SIG-M5 treated with dmso at 0.1 percent for 504 hours (cell line): ENCODE data around the gene STX2.
A peak's percentile ranks its signal among the peaks of the same experiment; 100 is the strongest.
"Not testable (repeated sequence)": the region's sequence is repeated elsewhere in the genome, so short reads cannot be mapped to it uniquely, and the experiment has no call there.

Experiments used
- DNase-seq: peaks from one replicate; lab custom pipeline; 2025; ENCODE audit not compliant: unreplicated experiment; lab: John Stamatoyannopoulos, UW

STX2 gene

DNA sequence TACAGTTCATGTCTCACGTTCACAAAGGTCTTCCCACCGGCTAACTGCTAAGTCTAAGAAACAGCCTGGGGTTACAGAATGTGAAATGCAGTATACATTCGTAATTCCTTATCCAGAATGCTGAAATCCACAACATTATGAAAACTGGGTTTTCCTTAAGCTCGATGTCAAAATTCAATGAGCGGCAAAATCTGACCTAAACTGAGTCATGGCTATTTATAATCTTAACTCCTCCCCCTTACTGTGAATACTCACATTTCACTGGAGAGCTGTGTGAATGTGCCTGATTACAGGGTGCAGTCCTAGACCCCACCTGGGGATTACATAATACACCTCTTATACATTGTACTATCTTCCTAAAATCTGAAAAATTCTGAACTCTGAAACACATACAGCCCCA, 35.3 kb downstream of the STX2 start:
- no peak for DNase-seq

DNA sequence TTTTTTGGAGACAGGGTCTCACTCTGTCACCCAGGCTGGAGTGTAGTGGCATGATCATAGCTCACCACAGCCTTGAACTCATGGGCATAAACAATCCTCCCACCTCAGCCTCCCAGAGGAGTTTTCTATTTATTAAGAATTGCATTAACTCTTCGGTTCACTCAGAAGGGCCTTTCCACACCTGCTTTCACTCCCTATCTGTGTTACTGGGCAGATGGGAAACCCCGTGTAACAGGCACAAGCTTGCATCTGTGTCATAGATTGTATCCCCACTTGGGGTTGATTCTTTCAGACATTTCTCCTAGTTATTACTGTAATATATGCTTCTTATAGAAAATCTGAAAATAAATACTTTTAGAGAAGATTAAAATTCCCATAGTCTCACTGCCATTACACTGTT, 38.7 kb downstream of the STX2 start:
- DNase-seq = no peak

DNA sequence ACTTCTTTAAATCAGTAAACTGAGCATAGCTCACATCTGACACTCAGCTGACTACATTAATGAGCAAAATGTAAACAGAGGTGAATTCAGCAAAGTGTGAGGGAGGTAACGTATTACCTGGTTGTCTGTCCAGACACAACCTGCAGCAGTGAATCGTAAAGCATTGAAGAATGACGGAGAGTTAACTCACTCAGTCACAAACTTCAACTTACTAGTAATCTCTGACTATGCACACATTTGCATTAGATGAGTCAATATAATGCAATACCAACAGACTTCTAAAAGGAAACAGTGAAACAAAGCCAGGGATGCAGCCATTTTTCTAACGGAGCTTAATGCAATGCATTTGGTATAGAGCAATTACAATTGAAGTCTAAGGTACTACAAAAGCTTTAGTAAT, 40.0 kb downstream of the STX2 start:
- no peak for DNase-seq

DNA sequence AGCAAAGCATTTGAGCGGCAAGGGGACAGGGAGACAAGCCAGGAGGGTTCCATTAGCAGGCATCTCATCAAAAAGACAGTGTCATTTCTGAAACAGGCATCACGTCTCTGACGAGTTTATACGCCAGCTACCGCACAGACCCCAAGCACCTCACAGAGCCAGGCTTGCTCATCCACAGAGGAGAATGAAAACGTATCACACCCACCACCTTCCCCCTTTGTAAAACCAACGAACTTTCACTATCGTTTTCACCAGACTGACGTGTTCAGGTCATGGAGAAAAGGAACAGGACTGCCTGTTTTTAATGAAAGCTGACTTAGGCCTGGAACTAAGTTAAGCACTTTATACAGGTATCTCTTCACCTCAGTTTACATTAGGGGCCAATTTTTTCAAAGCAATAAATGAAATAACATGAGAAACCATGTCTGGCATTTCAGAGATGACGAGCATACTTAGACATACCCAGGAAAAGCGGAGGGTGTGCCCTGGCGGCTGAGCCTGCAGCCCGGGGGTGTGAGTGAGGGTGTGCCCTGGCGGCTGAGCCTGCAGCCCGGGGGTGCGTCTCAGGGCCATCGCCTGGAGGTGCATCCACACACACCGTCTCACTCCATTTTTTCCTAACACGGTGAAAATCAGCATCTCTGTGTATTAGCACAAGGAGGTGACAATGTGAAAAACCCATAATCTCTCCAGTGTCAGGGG, 41.9 kb downstream of the STX2 start:
- no peak for DNase-seq

DNA sequence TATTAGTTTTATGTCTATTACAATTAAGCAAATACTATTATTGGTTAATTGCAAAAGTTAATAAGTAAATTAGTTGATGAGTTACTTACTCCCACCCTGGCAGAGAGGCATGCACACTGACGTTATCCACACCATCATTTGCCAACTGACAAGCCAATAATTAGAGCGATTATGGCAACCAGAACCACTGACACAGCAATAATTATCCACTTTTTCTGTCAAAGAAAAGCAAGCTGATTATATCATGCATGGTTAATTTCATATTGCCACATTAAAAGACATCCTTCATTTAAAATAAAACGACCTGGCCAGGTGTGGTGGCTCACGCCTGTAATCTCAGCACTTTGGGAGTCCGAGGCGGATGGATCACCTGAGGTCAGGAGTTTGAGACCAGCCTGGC, 43.1 kb downstream of the STX2 start:
- DNase-seq = no peak

DNA sequence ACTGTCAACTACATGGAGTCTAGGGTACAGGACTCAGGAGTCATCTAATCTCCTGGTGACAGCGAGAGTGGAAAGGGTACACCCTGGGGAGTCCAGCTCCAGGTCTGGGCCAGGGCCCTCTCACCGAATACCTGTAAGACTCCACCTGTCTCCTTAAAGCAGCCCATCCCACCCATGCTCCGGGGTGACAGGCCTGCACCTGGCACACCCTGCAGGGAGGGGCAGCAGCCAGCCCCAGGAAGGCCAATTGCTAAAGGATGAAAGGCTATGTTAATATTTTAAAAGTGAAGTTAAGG, 45.5 kb downstream of the STX2 start:
- DNase-seq = no peak

DNA sequence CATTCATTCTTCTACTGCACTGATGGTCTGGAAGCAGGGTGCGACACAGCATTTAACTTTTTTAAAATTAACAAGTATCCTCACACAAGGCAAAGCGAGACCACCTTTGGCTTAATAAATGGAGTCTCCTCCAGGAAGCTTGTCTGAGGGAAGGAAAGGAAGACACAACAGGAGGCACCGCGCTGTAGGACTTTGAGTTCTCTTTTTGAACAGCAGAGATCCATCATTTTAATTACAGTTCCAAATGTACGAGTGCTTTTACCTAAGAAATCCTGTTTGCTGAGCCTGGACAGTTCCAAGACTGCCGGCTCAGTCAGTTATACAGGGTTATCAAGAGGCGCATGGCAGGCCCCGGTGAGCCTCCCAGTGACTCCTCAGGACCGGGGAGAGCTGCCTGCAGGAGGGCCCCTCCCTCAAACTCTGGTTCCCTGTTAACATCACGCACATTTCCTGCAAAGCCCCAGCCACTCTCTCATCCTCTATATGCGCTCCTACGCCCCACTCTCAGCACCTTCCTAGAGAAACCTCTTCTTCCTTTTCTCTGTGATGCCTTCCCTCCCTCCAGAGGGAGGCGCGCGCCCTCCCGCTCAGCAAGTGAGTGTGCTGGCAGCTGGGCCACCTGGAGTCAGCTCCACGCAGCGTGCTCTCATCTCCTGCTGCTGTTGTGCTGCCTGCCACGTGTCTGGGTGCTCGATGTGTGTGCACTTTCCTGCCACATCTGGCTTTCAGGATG, 46.1 kb downstream of the STX2 start:
- no peak for DNase-seq

DNA sequence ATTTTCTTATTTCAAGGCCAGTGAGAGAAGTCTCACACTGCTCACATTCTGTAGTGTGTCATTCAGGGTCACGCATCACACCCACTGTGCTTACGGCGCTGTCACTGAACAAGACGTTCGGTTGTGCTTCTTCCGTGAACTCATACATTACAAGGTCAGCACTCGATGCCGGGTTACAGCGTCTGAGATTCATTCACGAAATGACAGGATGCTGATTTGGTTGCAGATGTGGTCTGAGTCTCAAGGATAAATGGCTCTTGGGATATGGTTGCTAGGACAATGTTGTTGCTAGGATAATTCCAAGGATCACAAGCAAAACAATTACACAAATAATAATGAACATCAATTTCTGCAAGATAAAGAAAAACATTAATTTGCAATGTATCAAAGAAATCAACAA, 47.4 kb downstream of the STX2 start:
- no peak for DNase-seq

DNA sequence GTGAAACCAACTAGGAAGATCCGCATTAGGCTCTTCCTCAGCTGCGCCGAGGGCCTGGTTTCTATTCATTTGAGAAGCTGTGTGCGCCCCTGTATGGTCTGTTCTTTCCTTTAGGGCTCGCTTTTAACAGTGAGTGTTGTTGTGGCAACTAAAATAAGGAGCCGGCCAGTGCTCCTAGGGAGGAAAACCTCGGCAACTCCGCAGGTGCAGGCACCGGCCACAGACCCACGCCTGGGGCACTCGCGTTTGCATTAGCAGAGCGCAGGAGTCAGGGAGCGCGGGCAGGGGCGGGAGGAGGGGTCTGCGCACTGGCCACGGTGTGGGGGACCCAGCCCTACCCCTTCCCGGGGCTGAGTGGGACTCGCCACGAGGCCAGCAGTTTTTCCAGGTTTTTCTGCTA, 50.5 kb downstream of the STX2 start:
- DNase-seq = no peak

DNA sequence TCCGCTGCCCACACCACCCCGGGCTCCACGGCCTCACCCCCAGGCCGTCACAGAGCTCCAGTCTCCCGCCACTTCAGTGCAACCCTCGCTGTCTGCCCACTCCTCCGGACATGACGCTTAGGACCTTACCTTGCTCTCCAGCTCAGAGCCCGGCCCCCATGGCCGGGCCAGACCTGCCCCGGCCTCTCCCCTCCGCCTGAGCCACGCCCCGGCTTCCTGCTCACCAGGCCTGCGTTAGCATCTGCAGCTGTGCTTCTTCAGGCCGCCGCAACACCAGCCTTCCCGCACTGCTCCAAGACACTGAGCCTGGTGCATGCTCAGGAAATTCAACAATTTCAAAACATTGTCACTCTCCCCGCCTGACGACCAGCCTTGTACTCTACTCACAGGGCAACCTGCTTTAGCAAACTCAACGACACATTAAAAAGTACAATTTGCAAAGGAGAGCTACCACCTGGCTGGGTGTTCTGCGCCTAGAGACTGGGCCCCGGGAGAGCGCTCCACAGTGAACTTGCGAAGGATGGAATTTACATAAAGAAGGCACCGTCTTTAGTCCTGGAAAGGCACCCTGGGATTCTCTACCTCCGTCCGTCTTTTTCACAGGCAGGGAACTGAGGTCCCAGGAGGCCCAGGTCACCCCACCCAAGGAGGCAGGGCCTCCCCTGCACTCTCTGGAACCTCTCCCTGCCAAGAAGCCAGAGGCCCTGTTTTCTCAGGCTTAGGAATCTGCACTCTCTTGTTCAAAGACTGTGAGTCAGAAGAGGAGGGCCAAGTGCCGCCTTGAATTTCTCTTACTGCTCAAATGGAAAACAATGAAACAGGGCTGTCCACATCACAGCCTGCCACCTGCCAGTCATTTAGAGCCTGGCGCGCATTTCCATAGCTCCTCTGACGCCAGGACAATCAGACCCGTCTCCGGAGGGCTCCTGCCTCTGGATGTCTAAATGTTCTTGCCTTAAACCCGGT, 51.3 kb downstream of the STX2 start:
- no peak for DNase-seq

DNA sequence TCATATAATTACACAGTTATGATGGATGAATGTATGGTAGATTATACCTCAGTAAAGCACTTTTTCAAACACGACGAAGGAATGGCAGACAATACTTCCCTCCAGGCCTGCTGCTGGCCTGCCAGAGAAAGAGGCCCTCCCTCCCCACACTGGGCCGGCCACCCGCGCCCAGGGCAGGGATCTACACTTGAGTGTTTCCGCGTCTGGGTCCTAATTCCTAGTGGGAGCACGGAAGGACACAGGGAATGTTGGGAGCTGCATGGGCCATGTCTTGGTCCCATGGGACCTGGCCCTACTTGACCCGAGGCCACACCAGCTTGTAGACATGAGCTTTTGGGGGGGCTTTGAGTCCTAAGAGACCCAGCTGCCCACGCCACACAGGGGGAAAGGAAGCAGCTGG, 52.0 kb downstream of the STX2 start:
- DNase-seq = no peak

DNA sequence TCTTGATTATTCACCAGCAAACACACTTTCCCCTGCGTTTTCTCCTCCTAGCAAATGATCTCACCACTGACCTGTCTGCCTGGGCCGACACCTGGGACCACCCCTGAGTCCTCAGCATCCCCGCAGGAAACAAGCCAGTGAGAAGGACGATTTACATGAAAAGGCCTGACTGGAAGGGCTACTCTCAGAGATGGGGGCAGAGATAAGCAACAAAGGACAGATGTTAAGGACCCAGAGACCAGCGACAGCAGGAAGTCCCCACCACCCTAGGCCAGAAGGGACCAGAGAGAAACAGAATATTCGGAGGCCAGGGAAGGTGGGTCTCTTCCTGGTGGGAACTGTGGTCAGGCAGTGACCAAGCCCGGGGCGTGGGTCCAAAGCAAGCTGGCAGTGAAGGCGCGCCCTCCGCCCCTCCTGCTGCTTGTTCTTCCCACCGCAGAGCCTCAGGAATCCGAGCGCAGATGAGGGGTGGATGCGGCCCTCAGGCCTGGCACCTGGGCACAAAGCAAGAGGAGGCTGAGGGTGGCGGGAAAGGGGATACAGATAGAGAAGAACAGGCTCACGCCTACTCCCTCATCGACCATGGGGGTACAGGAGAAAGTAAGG, 55.8 kb downstream of the STX2 start:
- DNase-seq = no peak

DNA sequence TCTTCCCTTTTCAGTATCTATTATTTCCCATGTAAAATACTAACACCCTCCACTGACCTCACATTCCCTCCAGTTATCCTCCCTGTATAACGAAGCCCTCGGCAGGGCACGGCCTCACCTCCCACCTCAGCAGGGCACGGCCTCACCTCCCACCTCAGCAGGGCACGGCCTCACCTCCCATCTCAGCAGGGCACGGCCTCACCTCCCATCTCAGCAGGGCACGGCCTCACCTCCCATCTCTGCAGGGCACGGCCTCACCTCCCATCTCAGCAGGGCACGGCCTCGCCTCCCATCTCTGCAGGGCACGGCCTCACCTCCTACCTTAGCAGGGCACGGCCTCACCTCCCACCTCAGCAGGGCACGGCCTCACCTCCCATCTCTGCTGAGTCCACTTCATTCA, 56.8 kb downstream of the STX2 start:
- not testable (repeated sequence) for DNase-seq

DNA sequence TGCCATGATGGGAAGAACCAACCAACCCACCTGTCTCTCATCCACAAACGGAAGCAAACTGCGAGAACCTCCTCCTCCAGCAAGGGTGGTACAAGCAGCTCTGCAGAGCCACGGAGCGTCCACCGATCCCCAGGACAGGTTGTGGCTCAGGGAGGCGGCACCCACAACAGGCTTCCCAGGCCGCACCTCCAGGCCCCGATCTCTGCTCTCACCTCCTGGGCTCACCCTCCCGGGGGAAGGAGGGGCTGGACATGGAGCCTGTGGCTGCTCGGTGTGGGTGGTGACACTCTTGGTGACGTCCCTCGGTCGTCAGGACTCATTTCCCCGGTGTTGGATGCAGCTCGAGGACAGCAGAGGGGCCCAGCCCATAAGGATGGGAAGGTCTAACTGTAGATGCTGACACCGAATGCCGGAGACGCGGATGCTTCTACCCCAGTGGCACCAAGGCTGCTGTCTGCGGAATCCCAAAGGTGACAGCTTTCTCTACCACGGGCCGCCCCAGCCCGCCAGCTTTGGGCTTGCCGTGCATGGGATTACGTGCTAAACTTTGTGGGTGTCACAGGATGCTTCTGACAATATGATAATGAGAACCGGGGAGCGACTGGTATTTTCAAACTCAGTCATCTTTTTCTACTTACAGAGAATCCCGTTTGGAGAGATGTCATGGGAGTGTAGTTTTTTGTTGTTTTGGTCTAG, 58.0 kb downstream of the STX2 start:
- DNase-seq = no peak

DNA sequence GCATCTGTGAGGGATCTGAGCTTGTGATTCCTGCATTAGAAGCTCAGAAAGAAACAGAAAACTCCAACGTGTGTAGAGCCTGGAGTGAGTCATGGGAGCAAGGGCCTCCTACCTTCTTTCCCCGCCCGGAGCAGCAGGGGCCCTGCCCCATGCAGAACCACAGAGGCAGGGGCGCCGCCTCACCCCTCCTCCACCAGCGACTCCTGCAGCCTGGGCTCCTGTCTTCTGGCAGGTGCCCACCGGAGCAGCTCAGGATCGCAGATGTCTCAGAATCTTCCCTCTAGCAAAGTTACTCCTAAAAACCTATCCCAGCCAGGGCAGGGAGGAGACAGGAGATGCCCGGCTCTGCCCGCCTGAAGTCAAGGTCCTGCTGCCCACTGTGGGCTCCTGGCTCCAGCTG, 58.7 kb downstream of the STX2 start:
- no peak for DNase-seq

DNA sequence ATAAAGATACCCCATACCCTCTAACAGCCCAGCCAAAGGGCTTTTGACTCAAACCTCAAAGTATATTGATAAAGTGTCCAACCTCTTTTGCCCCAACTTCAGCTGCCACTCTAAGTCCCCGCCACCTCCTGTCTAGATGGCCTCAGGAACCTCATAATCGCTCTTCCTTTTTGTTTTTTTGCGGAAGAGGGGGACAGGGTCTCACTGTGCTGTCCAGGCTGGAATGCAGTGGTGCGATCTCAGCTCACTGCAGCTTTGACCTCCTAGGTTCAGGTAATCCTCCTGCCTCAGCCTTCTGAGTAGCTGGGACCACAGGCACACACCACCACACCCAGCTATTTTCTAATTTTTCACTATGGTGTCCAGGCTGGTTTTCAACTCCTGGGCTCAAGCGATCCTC, 60.3 kb downstream of the STX2 start:
- no peak for DNase-seq

DNA sequence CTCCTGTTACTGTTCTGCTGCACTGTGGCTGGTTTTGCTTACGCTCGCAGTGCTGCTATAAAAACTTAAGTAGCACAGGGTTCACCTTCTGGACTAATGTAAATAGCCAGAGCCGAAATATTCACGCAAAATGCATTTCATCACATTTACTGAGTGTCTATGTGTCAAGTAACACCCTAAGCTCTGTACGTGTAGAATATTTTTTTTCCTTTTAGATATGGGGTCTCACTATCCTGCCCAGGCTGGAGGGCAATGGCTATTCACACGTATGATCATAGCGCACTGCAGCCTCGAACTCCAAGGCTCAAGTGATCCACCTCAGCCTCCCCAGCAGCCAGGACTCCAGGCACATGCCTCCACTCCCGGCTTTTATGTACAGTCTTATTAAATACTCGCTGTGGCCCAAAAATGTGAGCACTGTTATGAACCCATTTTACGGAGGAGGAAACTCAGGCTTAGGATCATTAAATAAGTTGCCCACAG, 62.2 kb downstream of the STX2 start:
- no peak for DNase-seq

DNA sequence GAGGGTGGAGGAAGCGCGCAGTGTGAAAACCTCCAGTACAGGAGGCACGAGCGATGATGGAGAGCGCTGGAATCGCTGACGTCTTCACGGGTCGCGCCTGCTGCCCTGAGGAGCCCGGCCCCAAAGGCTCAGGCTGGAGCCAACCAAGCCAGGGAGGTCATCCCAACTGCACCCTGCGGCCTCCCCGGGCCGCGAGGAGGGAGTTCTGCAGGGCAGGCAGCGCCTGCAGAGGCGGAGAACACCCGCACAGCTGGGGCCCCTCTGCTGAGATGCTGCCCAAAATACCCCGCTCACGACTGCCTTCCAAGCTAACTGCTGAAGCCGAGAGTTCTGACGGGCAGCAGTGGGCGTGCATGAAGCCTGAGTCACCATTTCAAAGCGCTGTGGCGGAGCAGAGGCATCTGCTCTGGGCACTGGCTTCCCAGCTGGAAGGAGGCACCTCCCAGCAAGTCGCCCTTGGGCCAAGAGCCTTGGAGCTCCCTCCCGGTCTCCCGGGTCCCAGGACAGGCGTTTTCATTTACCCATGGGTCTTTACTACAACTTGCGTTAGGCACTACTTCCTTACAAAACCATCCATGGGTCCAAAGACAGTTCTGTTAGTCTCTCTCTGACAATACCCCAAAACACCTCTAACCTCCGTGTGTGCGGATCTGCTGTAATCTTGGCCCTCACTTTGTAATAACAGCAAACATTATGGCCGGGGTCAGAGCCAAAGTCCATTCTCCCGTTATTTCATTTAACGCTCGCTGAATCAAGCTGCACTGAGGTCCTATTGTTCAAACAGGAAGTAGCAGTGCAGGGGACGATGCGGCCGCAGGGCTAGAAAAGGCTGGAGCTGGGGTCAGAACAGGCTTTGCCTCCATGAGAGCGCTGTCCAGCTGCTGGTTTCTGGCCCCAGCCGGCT, 62.8 kb downstream of the STX2 start:
- DNase-seq = peak; percentile 3

DNA sequence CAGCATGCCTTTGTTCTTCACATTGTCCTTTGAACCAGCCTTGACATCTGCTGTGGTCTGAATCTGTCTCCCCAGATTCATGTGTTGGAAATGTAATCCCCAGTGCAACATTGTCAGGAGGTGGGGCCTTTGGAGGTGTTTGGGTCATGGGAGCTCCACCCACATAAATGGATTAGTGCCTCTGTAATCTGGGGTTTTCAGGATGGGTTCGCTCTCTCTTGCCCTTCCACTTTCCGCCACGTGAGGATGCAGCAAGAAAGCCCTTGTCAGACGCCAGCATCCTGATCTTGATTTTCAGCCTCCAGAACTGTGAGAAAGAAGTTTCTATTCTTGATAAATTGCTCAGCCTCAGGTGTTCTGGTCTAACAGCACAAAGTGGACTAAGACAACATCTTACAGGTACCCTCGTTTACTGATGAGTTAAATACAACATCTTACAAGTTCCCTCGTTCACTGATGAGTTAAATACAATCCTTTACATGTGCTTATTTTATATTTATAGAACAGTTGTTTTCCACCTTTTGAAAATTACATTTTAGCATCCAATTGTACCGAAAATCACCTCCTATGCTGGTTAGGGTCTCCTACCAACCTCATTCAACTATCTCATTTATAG, 68.5 kb downstream of the STX2 start:
- no peak for DNase-seq
